Measurements from ENCODE around the gene NODAL. TPM values are rescaled to one million over a fixed set of nuclear protein-coding genes. Genes with fewer than 3 reads are reported as not detected.

The NODAL gene
- total RNA-seq, 1 experiment from 2014 or later = not detected

DNA sequence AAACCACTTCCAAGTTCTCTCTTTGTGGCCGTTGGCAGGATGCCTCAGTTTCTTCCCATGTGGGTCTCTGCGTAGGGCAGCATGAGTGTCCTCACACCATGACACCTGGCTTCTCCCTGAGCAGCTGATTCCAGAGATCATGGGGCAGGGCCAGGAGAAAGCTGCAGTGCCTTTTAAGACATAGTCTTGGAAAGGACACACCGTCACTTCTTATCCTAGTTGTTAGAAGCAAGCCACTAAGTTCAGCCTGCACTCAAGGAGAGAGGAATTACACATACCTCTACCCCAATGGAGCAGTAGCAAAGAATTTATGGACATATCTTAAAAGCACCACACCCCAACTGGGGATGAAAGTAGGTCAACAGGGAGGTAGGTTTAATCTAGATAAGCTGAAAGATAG, 16.4 kb downstream of the NODAL start:
- Histone ChIP-seq H3K4me1 (ENCODE audit: control insufficient read depth, insufficient read depth, low read length) (no peaks in the 10 kb centered on the region), H3K9me3 (ENCODE audit: control insufficient read depth, insufficient read depth, low read depth, low read length) (no peaks in the 10 kb centered on the region), H3K4me3 (ENCODE audit: low read depth in 2 of 2, low read length in 2 of 2) (no peak overlapping the region), H3K27me3 (ENCODE audit: control insufficient read depth, insufficient read depth, low read length) (no peaks in the 10 kb centered on the region), H3K27ac (ENCODE audit: low read length) (no peak overlapping the region), H3K36me3 (ENCODE audit: control insufficient read depth, insufficient read depth, low read length) (peaks cover 35% of the 10 kb centered on the region)
- DNase-seq (ENCODE audit: low read depth, low spot score) (no peak), ATAC-seq (no peak)
- BruUV-seq (replicated peaks) = no TSS peak
- in situ Hi-C loops (cut with HindIII; ENCODE audit: low pct_unique_long_range_greater_than_20kb, low sequenced_read_pairs) = no loop called here
- intact Hi-C loops (cut with micrococcal nuclease; ENCODE audit: unreplicated experiment) = no loop called here
- TF ChIP-seq REST (IDR thresholded peaks at IDR 0.05; ENCODE audit: insufficient read depth in 1 of 2, low read depth in 2 of 2, low read length in 1 of 2) (no peak), SIN3A (IDR thresholded peaks at IDR 0.05; ENCODE audit: borderline replicate concordance, insufficient read depth, low read depth, low read length) (no peak), POLR2AphosphoS5 (IDR thresholded peaks at IDR 0.05; ENCODE audit: low read depth, low read length) (no peak), TCF7L2 (IDR thresholded peaks at IDR 0.05; ENCODE audit: low read depth, low read length) (no peak)
- TF ChIP-seq, protein P1, sequence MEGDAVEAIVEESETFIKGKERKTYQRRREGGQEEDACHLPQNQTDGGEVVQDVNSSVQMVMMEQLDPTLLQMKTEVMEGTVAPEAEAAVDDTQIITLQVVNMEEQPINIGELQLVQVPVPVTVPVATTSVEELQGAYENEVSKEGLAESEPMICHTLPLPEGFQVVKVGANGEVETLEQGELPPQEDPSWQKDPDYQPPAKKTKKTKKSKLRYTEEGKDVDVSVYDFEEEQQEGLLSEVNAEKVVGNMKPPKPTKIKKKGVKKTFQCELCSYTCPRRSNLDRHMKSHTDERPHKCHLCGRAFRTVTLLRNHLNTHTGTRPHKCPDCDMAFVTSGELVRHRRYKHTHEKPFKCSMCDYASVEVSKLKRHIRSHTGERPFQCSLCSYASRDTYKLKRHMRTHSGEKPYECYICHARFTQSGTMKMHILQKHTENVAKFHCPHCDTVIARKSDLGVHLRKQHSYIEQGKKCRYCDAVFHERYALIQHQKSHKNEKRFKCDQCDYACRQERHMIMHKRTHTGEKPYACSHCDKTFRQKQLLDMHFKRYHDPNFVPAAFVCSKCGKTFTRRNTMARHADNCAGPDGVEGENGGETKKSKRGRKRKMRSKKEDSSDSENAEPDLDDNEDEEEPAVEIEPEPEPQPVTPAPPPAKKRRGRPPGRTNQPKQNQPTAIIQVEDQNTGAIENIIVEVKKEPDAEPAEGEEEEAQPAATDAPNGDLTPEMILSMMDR (IDR thresholded peaks at IDR 0.05) = no peak
- ChIA-PET POLR2A (no interaction called here), CTCF (no interaction called here)

- peaks cover 38% of the 10 kb centered on the region for H3K36me3 ChIP-seq (ENCODE audit: control insufficient read depth, insufficient read depth, low read length)
- intact Hi-C loops (cut with micrococcal nuclease; ENCODE audit: unreplicated experiment) (no loop called here), in situ Hi-C loops (cut with HindIII; ENCODE audit: low pct_unique_long_range_greater_than_20kb, low sequenced_read_pairs) (no loop called here)
- H3K27ac ChIP-seq (ENCODE audit: low read length) = no peak overlapping the region
- no peaks in the 10 kb centered on the region for H3K27me3 ChIP-seq (ENCODE audit: control insufficient read depth, insufficient read depth, low read length)
- no TSS peak for BruUV-seq (replicated peaks)
- no peak for DNase-seq (ENCODE audit: low read depth, low spot score)
- ChIA-PET CTCF (interaction anchor here (0.6 kb wide), 1 partner anchor 278 kb away, joined by 3 read pairs; the partner anchor contains the start of gene TYSND1), POLR2A (no interaction called here)
- no peaks in the 10 kb centered on the region for H3K4me1 ChIP-seq (ENCODE audit: control insufficient read depth, insufficient read depth, low read length)
- no peak for ATAC-seq
- H3K4me3 ChIP-seq (ENCODE audit: low read depth in 2 of 2, low read length in 2 of 2) = no peak overlapping the region
- H3K9me3 ChIP-seq (ENCODE audit: control insufficient read depth, insufficient read depth, low read depth, low read length) = no peaks in the 10 kb centered on the region
- TF ChIP-seq TCF7L2 (IDR thresholded peaks at IDR 0.05; ENCODE audit: low read depth, low read length) = no peak
- TF ChIP-seq REST (IDR thresholded peaks at IDR 0.05; ENCODE audit: insufficient read depth in 1 of 2, low read depth in 2 of 2, low read length in 1 of 2) = no peak
- no peak for TF ChIP-seq POLR2AphosphoS5 (IDR thresholded peaks at IDR 0.05; ENCODE audit: low read depth, low read length)
- TF ChIP-seq, protein P1 (IDR thresholded peaks at IDR 0.05) = no peak
- TF ChIP-seq SIN3A (IDR thresholded peaks at IDR 0.05; ENCODE audit: borderline replicate concordance, insufficient read depth, low read depth, low read length) = no peak
These were observed 17.2 kb downstream of the NODAL start for GRCh38 chr10:70424320-70424719.

All from Panc1 (cell line).